Activated effector memory CD4-positive, alpha-beta T cell treated with anti-CD3 and anti-CD28 coated beads, Interleukin-2, amount 50 U/mL, for 16 hours (primary cell): Measurements from ENCODE around the gene CHRNG.
A peak's percentile ranks its signal among the peaks of the same experiment; 100 is the strongest.
"Not testable (repeated sequence)": the region's sequence is repeated elsewhere in the genome, so short reads cannot be mapped to it uniquely, and the experiment has no call there.

Experiments used
- DNase-seq: peaks from one replicate; pipeline ENCODE4 v3.0.0-alpha.2; 2020

CHRNG gene

DNA sequence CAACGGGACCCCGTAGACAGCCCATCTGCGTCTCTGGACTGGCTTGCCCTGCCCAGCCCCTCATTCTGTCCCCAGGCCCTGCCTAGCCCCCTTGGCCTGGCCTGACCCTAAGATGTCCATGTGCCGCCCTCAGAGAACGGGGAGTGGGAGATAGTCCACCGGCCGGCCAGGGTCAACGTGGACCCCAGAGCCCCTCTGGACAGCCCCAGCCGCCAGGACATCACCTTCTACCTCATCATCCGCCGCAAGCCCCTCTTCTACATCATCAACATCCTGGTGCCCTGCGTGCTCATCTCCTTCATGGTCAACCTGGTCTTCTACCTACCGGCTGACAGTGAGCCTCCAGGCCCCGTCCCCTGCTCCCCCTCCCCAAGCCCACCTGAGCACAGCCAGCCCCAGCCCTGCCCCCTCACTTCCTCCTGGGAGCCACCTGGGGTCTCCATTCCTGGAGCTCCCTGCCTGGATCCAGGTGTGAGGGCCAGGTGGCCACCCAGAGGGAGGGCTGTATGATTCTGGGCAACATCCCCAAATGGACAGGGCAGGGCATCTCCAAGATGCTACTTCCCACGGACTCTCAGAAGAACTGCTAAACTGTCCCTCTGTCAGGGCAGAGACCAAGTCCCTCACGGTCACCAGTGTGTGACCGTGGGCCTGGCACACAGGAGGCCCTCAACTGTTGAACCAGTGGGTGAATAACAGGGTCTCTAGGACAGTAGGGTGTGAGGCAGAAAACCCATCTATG lies 9.5 kb upstream of the CHRNG start:
- DNase-seq, result no peak

DNA sequence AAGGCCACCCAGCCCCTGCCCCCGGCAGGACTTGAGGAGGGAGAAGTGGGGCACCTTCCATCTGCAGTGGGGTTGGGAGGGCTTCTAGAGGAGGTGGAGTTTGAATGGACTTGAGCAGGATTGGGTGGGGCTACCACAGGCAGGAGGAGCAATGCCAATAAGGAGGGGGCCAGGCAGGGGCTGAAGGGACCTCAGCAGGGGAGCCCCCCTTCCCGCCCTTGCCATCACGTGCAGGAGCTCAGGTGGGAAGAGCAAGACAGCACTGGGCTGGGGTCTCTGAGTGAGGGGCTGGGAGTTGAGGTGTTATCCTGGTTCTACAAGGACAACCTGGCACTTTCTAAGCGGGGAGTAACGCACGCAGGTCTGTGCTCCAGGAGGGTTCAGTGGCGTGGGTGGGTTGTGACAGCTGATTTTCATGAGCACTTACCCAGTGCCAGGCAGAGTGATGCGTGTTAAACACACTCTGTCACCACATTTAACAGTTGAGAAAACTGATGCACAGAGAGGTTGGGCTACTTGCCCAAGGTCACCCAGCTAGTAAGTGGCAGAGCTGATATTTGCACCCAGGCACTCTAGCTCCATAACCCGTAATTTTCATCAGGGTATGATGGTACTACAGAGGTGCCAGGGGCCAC lies 8.7 kb upstream of the CHRNG start:
- no peak for DNase-seq

DNA sequence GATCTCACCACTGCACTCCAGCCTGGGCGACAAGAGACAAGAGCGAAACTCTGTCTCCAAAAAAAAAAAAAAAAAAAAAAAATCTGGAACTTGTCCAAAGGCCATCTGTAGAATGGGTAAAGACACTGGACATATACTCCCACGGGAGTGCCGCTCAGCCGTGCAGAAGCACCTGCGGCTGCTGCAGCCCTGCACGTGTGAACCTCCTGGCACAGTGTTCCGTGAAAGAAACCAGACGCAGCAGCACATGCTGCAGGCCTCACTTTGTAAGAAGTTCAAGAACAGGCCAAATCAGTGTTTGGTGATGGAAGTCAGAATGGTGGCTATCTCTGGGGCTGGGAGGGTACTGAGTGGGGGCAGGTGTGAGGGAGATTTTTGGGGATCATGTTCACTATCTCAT lies 7.1 kb upstream of the CHRNG start:
- no peak for DNase-seq

DNA sequence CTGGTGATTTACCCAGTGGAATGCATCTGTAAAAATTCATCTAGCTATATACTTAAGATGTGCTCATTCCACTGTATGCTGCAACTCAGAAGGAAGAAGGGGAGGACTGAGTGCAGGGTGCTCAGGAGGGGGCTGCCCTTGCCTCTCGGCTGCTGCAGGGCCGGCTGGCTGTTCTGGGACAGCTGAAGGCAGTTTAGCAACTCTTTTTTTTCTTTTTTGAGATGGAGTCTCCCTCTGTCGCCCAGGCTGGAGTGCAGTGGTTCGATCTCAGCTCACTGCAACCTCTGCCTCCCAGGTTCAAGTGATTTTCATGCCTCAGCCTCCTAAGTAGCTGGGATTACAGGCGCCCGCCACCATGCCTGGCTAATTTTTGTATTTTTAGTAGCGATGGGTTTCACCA lies 6.7 kb upstream of the CHRNG start:
- DNase-seq, result not testable (repeated sequence)

DNA sequence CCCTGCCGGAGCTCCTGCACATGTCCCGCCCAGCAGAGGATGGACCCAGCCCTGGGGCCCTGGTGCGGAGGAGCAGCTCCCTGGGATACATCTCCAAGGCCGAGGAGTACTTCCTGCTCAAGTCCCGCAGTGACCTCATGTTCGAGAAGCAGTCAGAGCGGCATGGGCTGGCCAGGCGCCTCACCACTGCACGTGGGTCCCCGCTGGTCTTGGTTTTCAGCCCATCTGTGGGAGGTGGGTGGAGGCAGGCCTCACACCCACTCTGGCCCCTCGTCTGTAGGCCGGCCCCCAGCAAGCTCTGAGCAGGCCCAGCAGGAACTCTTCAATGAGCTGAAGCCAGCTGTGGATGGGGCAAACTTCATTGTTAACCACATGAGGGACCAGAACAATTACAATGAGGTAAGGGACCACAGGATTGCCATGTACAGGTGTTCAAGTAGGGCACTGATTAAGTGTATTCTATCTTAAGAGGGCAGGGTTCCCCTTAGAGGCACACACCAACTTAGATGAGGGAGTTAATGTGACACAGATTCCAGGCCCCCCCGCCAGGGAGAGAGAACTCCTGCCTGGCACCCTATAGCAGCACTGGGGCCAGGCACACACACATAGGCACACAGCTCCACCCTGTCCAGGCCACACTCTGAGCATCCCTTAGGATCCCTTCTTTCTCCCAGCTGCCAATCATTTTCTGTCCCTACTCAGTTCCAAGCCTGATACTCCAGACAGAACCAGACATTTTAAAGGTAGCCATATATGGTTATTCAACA lies 5.4 kb upstream of the CHRNG start:
- no peak for DNase-seq

DNA sequence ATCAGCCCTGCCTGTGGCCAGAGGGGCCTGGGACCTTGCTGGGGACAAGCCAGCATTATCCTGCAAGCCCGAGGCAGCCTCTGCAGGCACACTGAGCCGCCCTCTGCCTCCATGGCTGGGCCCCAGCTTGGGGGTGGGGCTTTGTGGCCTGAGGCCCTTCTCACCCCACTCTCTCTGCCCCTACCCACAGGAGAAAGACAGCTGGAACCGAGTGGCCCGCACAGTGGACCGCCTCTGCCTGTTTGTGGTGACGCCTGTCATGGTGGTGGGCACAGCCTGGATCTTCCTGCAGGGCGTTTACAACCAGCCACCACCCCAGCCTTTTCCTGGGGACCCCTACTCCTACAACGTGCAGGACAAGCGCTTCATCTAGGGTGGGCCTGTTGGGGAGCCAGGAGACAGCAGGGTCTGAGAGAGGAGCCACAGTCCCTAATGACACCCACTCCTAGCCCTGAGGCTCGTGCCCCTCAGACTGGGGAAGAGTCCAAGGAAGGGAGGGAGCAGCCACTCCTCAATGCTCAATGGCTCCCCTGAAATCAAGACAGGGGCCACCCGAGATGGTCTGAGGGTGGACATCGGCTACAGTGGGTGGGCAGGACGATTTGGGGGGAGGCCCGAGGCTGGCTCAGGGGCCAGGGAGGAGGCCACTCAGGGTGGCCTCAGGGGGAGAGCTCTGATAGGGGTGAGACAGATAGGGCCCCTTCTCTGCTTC lies 4.4 kb upstream of the CHRNG start:
- no peak for DNase-seq

DNA sequence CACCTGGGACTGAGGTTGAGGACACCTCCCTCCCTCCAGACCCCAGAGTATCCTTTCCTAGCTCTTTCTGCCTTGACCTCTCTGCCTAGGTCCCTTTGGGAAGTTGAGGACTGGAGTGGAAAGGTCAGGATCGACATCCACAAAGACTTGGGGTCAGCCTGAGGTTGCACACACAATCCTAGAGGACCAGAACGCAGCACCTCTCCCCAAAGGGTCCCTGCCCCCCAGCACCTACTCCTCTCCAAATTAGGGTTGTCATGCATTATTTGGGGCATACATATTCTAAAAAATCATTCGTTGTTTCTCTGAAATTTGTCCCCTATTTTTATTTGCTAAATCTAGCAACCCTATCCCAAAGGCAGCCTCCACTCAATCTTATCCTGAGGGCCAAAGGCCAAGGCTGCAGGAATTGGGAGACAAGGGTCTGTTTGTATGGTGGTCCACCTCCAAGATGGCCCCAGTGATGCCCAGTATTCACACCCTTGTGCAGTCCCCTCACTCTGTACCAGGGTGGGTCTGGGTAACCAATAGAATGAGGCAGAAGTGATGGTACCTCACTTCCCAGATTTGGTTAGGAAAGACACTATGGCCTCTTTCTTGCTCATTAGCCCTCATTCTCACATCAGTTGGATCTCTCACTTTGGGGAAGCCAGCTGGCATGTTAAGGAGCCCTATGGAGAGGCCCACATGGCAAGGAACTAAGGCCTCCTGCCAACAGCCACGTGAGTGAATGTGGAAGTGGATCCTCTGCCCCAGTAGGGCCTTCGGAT lies 3.5 kb upstream of the CHRNG start:
- DNase-seq, result no peak

DNA sequence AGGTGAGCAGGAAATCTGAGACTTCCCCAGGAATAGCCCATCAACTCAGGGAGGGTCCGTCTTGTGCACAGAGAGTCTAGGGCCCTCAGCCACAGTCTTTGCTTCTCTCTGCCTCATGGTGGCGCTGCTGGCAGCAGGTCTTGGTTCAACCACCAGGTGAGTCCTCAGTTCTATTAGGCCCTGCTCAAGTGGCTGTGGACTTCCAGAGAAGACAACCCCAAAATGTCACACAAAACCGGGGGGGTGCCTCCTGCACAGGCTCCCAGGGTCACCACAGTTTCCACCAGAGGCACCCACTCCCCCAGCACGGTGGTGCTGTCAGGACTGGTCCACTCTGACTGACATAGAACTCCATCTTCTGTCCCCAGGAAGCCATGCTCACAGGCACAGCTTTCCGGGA lies 2.4 kb upstream of the CHRNG start:
- DNase-seq, result peak; percentile 59

DNA sequence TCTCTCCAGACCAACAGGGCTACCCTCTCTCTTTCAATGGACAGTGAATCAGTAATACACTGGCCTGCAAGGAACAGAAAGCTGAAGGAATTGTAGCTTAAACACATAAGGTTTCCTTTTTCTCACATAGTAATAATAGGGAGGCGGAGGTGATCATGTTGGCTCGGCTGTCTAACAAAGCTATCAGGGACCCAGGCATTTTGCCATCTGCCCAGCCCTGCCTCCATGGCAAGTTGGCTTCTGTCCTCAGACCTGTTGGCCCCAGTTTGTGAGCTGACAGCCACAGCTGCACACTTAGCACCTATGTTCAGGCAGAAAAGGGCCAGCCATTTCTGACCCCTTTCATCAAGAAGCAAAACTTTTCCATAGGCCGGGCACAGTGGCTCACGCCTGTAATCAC lies 2.0 kb upstream of the CHRNG start:
- no peak for DNase-seq

DNA sequence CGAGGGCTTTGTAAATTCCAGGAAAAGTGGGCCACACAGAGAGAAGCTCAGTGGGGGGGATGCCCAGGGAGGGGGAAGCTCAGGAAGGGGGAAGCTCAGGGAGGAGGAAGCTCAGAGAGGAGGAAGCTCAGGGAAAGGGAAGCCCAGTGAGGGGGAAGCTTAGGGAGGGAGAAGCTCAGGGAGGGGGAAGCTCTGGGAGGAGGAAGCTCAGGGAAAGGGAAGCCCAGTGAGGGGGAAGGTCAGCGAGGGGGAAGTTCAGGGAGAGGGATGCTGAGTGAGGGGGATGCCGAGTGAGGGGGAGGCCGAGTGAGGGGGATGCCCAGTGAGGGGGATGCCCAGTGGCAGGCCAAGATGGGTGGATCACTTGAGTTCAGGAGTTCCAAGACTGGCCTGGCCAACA lies 821 bp upstream of the CHRNG start:
- DNase-seq, result no peak

DNA sequence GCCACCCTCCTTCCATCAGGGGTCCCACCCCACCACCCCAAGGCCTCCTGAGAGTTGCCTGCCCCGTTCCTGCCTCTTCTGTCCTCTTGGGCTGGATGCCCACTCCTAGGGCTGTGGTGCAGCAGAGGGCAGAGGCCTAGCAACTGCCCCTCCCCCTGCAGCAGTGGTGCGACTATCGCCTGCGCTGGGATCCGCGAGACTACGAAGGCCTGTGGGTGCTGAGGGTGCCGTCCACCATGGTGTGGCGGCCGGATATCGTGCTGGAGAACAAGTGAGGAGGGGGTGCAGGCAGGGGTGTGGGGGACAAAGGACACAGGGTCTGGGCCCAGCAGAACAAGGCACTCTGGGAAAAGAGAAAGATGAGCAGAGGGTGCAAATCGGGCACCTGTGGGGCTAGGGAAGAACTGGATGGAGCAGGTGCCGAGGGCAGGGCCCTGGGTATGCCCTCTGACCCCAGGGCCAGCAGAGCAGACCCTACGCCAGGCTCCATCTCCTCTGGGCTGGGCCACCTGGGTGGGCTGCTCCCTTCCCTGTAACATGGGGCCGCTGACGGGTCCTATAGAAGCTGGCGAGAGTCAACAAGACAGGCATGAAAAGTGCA lies 1.0 kb downstream of the CHRNG start:
- no peak for DNase-seq

DNA sequence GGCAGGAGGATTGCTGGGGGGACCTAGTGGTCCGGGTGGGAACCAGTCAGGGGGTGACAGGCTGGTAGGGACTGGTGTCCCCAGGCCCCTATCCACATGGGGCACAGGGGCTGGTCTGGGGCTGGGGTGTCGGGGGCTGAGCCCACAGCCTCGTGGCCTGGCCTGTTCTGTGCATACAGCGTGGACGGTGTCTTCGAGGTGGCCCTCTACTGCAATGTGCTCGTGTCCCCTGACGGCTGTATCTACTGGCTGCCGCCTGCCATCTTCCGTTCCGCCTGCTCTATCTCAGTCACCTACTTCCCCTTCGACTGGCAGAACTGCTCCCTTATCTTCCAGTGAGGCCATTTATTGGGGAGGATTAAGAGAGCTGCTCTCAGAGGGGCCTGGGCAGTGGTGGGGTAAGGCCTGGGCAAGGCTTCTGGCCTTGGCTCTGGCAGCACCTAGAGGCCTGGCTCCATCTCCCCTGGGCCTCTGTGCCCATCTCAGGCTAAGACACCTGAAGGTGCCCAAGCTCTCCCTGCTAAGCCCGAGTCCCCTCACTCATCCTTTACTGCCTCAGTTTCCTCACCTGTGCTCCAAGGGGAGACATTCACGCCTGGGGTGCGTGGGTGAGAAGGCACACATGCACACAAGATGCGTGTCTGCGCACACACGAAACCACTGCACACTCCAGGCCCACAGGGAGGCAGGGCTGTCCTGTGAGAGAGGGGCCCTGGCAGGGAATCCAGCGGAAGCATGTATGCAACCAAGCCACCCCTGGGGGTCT lies 1.9 kb downstream of the CHRNG start:
- peak; percentile 58 for DNase-seq

DNA sequence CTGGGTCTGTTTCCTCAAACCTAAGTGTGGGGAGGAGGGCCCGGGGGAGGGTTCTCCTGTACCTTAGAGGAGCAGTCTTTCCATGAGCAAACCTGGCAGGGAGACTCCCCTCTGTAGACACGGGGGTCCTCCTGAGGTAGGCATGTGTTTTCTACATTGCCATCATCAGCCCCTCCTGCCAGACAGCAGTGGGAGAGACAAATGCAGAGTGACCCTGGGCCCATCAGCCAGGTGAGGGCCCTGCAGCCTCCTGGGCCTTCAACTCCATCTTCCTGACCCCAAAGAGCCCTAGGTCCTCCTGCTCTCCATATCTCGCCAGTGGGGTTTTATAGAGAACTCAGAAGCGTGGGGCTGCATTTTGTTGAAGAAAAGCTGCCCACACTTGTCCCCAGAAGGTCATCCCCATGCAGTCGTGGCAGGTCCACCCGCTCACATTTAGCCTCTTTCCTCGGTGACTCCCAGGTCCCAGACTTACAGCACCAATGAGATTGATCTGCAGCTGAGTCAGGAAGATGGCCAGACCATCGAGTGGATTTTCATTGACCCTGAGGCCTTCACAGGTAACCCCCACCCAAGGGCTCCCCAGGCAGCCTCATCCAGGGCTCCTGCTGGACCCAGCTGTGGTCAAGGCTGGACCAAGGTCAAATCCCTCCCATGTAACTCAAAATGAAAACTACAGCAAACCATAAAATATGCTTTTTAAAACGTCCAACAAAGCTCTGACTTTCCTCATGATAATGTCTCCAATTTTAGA lies 2.6 kb downstream of the CHRNG start:
- DNase-seq, result peak; percentile 57

DNA sequence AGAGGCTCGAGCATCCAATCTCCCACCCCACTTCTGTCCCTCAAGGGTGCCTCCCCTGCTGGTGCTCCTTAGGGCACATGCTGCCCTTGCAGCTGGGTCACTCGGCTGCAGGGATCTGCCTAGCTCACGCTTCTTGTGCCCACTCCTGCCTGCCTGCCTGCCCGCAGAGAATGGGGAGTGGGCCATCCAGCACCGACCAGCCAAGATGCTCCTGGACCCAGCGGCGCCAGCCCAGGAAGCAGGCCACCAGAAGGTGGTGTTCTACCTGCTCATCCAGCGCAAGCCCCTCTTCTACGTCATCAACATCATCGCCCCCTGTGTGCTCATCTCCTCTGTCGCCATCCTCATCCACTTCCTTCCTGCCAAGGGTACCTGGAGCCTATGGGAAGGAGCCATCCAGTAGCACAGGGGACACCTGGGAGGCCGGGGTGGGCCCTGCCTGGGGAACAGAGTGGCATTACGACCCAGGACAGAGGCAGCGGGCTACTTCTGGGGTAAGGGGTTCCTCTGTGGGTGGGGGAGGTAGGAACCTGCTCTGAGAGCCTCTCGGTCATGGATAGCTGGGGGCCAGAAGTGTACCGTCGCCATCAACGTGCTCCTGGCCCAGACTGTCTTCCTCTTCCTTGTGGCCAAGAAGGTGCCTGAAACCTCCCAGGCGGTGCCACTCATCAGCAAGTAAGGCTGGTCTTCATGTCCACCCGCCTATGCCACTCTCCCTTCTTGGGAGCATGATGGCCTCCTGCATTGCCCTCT lies 3.4 kb downstream of the CHRNG start:
- DNase-seq, result peak; percentile 52

DNA sequence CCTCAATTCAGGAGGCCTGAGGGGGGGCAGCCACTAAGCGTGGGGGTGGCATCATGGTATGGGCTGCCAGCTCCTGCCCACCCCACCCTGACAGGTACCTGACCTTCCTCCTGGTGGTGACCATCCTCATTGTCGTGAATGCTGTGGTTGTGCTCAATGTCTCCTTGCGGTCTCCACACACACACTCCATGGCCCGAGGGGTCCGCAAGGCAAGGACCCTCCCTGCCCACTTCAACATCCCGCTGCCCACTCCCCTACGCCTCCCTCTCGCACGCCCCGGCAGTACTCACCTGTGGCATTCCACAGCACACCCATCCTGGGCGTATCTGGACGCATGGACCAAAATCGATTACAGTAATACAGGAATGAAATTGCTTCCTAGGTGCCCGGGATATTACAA lies 4.0 kb downstream of the CHRNG start:
- no peak for DNase-seq

DNA sequence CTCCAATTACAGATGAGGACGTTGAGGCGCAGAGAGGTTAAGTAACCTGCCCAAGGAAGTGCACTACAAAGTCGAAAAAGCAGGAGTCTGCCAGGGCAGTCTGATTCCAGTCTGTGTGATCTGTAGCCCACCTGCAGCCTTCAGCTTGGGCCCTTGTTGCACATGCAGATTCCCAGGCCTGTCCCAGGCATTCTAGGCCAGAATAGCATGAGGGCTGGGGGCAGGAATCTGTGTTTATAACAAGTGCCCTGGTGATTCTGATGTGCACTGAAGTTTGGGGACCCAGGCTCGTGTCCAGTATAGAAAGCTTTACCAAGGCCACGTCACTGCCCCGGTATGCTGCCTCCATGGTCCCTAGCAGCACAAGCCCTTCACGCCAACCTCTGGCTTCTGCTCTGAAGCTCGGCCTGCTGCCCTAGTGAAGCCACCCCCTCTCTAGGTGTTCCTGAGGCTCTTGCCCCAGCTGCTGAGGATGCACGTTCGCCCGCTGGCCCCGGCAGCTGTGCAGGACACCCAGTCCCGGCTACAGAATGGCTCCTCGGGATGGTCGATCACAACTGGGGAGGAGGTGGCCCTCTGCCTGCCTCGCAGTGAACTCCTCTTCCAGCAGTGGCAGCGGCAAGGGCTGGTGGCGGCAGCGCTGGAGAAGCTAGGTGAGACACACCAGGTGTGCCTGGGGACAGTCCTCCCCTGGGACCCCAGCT lies 4.6 kb downstream of the CHRNG start:
- DNase-seq, result peak; percentile 54

DNA sequence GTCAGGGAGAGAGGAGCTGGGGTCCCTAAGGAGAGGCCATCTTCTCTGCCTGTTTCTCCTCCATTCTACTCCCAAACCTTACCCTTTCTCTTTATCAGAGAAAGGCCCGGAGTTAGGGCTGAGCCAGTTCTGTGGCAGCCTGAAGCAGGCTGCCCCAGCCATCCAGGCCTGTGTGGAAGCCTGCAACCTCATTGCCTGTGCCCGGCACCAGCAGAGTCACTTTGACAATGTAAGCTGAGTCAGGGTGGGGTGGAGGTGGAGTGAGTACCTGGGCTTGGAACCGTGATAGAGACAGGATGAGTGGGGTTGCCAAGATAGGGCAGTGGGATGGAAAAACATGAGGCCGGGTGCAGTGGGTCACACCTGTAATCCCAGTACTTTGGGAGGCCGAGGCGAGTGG lies 5.2 kb downstream of the CHRNG start:
- no peak for DNase-seq

DNA sequence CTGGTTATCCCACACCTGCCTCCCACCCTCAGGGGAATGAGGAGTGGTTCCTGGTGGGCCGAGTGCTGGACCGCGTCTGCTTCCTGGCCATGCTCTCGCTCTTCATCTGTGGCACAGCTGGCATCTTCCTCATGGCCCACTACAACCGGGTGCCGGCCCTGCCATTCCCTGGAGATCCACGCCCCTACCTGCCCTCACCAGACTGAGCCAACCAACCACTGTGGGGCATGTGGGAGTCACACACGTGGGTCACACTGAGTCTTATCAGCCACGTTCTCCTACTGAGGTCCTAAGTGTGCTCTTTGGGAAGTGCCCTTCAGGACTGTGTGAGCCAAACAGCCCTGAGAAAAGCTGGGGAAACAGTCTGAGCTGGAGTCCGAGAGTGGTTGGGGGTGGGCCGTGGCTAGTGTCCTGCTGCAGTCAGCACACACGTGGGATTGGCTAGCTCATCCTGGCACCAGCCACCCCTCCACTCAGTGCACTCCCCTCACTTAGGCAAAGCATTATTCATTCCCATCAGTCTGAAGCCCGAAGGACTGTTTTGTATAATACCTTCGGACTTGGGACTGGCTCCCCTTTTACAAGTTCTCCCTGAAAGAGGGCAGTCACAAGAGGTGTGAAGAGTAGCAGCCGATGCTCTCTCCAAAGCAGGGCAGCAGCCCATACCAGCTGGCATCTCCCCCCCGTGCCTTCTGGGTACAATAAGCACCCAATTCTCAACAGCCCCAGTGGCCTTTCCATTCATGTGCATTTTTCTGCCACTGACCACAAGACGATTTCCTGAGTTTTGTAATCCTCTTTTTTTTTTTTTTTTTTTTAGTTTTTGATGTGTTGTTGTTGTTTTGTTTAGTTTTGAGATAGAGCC lies 6.3 kb downstream of the CHRNG start:
- peak; percentile 51 for DNase-seq
